GM21367 (cell line): Measurements from ENCODE around the gene EZH2.

Experiments
- ATAC-seq: cut with Tn5 transposase; IDR thresholded peaks from one replicate; pipeline ENCODE4 v1.9.1; 2021; ENCODE audit not compliant: unreplicated experiment

The EZH2 gene

GRCh38 chr7:148884049-148884298, at the start of gene EZH2:
Gene EZH2, minus strand, starts transcription at chr7:148884291. Its CDS starts 36,993 bp downstream, at chr7:148847298.
- peak; percentile 24 for ATAC-seq

GRCh38 chr7:148931470-148931869, 47.4 kb upstream of the EZH2 start:
- no peak for ATAC-seq

DNA sequence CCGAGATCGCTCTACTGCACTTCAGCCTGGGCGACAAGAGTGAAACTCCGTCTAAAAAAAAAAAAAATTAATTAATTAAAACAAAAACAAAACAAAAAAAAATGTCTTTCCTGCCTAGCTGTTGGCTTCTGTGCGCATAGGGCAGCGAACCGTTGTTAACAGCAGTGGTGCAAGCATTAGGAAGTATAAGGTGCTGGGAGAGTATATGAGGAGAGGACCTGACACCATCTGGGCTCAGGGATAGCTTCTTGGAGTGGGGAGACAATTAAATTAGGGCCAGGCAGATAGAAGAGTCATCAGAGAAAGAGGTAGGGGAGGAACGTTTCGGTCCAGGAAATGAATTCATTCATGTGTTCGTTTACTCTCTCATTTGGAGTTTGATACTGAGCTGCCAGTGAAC, 46.2 kb upstream of the EZH2 start:
- no peak for ATAC-seq

DNA sequence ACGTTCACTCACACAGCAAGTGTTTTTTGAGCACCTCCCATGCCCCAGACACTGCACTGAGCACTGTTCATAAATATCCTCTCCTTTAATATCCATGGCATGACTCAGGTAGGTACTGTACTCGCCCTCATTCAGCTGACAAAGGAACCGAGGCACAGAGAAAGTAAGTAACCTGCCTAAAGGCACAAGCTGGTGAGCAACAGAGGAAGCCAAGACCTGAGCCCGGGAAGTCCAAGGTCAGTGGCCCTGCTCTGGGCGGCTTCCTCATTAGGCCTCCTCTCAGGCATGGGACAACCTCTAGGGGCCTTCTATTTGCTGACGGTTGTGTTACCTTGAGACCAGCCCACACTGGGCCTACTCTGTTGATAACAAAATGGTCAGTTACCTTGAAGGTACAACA, 45.1 kb upstream of the EZH2 start:
- ATAC-seq: no peak

DNA sequence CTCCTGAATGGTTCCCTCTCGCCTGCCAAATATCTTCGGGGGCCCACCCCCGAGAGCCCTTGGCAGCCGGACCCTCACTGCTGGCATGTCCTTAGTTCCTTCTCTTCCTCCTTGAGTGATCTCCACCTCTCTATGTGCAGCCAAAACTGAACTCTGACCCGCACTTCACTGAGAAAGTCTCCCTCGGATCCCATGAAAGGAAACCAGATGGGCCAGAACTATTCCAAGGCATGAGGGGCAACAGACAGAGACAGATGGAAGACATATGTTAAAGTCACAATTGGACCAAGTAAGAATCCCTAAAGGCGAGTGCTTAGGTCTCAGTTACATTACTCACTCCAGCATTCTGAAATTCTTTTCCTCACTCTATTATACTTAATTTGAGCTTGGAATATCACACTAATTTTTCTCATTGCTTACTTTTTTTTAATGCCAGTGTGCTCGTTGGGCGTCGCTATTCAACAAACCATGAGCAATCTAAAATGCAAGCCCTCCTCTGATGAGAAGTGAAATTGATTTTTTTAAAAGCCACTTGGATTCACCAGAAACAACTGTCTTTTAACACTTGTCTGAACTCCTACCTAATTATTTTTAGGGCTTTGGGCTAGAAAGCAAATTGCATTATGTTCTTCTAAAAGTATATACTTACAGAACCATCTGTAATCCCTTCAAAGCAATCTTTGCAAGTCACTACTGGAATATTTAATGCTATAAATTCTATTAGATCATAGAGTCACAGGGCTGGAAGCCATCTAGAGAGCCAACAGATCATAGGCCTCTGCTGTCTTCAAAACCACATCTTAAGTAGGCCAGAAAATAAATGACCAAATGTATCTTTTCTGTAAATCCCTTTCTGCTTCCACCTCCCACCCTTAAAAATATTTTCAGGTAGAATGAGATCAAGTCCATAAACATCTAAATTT, 43.3 kb upstream of the EZH2 start:
- no peak for ATAC-seq

GRCh38 chr7:148925836-148926235, 41.7 kb upstream of the EZH2 start:
- no peak for ATAC-seq

DNA sequence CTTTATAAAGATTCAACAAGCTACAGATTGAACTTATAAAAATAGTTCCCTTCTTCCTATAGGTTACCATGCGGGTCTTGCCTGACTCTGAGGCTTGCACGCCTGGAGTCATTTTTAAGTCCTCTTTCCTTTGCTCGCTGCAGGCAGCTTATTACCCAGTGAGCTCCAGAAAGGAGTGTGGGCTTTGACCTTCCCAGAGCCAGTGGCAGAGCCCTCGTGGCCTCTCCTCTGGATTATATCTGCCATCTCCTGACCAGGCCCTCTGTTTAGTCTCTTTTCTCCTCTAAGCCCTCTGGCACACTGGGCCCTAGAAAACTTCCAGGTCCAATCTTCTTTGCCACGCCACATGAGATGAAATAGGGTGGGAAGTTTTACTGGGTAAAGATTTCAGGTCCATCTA, 39.9 kb upstream of the EZH2 start:
- no peak for ATAC-seq

DNA sequence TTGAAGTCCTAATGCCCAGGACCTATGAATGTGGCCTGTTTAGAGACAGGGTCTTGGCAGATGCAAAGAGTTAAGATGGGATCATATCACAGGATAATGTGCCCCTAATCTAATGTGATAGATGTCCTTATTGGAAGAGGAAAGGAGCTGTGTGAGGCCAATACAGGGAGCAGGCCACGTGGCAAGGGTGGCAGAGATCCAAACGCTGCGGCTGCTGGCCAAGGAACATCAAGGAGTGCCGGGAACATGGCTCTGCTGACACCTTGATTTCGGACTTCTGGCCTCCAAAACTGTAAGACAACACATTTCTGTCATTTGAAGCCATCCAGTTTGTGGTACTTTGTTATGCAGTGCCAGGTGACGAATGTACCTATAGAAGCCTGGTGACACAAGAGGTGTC, 37.7 kb upstream of the EZH2 start:
- no peak for ATAC-seq

GRCh38 chr7:148921189-148921588, 37.1 kb upstream of the EZH2 start:
- no peak for ATAC-seq

DNA sequence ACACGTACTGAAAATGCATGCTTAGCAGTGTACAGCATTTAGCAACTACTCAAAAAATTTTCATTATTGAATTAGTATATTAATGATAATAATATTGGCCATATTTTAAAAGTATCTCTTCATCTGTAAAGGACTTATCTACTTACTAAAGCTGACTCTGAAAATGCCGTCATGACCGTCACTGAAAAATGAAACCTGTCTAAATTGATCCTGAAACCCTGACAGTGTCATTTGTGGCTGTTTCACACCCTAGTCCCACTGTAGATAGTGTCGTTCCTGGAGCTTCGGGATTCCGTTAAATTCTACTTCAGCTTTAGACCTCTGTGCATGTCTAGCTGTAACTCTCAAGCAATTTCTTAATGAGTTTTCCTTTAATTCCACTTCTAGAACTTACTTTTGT, 35.8 kb upstream of the EZH2 start:
- ATAC-seq: peak; percentile 73

- no peak for ATAC-seq
Observed at GRCh38 chr7:148918058-148918596, 34.0 kb upstream of the EZH2 start.

DNA sequence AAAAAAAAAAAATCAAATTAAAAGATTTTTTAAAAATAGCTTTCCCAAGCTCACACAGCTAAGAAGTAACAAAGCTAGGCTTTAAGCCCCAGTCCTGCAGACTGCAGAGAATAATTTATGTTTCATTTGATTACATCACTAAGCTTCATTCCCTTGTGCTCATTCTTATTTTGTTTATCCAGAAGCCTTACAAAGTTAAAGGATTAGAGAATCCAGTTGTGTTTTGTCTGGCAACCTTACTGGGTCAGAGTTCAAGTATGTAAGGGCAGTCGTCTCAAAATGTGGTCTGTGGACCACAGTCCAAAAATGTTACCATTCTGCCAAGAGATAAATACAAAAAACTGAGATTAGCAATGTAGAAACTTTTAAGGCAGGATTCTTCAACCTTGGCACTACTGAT, 32.1 kb upstream of the EZH2 start:
- no peak for ATAC-seq

GRCh38 chr7:148915211-148915610, 31.1 kb upstream of the EZH2 start:
- no peak for ATAC-seq

DNA sequence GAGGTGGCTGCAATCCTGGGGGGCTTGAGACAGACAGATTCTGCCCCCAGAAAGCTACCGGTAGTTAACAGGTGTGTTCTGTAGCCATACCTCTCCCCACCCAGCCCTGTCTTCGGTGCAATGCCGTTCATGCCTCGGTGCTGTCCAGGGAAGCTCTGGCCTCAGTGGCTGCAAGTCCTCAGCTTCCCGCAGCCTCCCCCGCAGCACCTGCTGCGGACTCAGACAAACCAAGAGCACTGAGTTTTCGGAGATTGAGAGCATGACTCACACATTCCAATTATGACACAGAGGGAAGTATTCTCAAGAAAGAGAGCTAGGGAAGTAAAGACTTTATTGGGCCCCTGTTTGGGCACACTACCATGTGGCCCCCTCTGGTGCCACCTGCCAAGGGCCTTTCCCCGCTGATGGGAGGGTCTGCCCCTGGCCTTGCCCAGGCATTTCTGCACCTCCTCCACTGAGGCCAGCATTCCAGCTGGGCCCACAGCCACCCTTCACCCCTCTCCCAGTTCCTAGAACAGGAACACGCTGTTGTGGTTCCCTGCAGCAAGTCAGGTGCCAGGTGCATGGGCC, 30.2 kb upstream of the EZH2 start:
- peak; percentile 47 for ATAC-seq

GRCh38 chr7:148912758-148913541, 28.9 kb upstream of the EZH2 start:
- peak; percentile 40 for ATAC-seq

DNA sequence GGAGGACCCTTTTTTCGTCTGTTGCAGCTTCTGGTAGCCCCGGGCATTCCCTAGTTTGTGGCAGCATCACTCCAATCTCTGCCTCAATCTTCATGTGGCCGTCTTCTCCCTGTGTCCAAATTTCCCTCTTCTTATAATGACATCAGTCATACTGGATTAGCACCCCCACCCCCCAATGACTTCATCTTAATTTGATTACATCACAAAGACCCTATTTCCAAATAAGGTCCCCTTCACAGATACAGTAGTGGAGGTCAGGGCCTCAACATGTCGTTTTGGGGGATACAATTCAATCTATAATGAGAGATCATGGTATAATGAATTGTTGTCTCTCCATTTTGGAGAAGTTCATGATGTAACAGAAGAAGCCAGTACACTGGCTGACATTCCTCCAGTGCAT, 28.1 kb upstream of the EZH2 start:
- no peak for ATAC-seq

GRCh38 chr7:148911626-148912025, 27.5 kb upstream of the EZH2 start:
- no peak for ATAC-seq

GRCh38 chr7:148909568-148909967, 25.5 kb upstream of the EZH2 start:
- no peak for ATAC-seq

DNA sequence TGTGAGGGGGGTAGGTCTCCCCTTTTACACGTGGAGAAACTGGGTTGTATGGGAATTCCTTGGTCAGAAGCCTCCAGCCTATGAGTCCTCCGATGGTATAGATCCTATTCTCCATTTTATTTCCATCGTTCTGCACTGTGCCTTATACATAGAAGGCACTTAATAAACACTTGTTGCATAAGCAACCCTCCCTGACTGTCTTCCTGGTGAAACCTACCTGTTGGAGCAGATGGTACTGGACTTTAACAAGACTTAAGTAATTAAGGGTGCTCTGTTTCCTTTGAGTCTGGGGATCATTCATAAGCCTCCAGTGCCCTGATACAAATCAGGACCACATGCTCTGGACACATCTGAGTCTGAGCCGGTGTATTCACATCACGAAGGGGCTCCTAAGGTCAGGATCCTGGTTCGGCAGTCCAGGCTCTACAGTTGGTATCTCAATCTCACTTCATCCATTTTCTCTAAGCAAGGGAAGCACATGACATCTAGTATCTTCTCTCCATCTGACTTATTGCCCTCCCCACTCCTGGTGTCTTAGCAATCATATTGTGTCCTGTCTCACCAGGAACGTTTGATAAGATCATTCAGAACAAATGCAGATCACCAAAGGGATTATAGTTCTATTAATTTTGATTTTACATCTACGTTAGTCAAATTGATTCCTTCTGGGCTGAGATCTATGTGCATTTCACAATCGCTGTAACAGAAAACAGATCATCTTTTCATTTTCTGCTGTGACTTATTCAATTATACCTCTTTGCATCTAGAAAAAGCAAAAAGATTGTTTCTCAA, 22.8 kb upstream of the EZH2 start:
- no peak for ATAC-seq

DNA sequence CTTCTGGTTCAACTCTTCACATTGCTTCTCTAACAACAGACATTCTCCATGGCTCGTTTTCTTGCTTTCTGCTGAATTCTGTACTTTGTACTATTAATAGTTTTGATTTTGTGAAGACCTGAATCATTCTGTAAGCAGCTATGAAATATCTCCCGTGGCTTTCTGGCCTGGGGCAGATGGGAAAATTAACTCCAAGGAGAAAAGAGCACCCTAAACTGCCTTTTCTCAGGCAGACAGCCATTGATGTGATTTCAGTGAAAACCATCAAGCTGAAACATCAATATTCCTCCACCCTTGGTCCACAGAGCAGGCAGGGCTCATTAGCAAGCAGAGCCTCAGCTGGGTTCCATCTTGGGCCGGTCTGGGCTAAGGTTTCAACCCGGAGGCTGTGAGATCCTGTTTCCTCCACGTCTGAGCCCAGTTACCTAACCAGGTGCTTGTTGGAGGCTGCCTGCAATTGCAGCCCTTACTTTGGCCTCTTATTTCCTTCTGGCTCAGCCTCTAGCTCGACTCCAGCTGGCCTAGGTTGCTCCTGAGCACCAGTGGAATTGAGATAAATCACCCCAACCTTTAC, 21.1 kb upstream of the EZH2 start:
- ATAC-seq: no peak

- ATAC-seq: no peak
Observed at GRCh38 chr7:148903504-148903903, 19.4 kb upstream of the EZH2 start.
